GM18951 (cell line): ENCODE results near the gene TTLL5.

Source experiments
- POLR2A ChIP-seq: IDR thresholded peaks from 4 replicates; pipeline ENCODE4 v1.6.1; 2011; ENCODE audit warnings: mild to moderate bottlenecking; ENCODE audit not compliant: insufficient read length, insufficient read depth; ENCODE audit errors: extremely low read depth
- in situ Hi-C: fragments of 300-500 bp; cut with MboI; formaldehyde crosslinking; loops from one replicate; pipeline ENCODE4 v1.12.0; 2022; ENCODE audit warnings: low sequenced_read_pairs, mixed read lengths, inconsistent platforms; ENCODE audit not compliant: unreplicated experiment

Gene TTLL5

DNA sequence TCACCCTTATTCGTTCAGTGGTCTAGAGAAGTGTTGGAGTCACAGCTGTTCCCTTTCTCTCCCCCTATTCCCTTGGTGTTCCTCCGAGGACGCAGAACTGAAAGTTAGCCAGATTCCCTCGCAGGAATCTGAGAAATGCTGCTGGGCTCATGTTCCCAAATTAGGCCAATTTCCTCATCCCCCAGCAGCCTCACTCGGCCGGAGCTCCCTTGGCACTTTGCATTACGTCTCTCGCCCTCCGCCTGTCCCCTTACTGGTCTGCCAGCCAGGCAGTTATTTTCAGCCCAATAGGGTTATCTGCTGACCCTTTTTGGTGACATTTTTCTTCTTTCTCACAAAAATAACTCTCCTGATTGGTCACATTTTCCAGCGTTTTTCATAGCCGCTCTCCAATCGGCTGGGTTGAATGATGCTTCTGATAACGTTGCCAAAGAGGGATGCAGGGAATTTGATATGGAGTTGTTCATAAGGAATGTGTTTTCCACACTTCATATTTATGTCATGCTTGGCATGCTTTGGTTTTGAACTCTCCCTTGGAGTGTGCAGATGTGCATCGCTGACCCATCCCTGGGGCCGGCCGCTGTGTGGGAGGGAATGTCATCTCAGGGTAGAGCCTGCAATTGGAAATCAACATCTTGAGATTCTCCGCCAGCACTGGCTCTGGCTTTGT is 334.5 kb downstream of the TTLL5 start:
- in situ Hi-C loops = no loop called here
- TF ChIP-seq POLR2A = no peak

DNA sequence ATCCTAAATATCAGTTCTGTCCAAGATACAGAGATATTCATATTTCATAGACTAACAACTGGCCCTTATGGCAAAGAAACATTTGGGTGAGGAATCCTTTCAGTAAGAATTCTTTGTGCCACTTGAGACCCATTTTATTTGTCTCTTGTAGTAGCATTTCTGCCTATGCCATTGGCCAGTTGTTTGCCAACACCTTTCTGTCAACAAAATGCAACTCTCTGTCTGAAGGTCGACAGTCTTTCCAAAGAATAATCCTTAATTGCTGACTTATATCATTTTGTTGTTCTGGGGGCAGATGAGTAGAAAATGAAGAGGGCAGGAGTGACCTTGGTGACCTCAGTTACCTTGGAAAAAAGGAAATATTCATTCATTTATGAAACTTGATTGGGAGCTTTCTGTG is 335.4 kb downstream of the TTLL5 start:
- in situ Hi-C loops = no loop called here
- no peak for TF ChIP-seq POLR2A

- TF ChIP-seq POLR2A = no peak
- in situ Hi-C loops = no loop called here
Observed at GRCh38 chr14:75999511-76000190, 338.6 kb downstream of the TTLL5 start.

- in situ Hi-C loops = no loop called here
- TF ChIP-seq POLR2A = no peak
Observed at GRCh38 chr14:76002383-76002782, 341.3 kb downstream of the TTLL5 start.
